NB4 (cell line): Measurements from ENCODE around the gene TMEM145.

Experiments
- MAX ChIP-seq: IDR thresholded peaks from 2 replicates; pipeline ENCODE4 v1.6.1; 2011; ENCODE audit warnings: low read depth, low read length
- MYC ChIP-seq: IDR thresholded peaks from 2 replicates; pipeline ENCODE4 v1.6.1; 2011; ENCODE audit warnings: low read depth, low read length
- POLR2A ChIP-seq: IDR thresholded peaks from 2 replicates; pipeline ENCODE4 v1.6.1; 2011; ENCODE audit warnings: mild to moderate bottlenecking; ENCODE audit not compliant: insufficient read length; ENCODE audit errors: extremely low read depth
- TF ChIP-seq, protein P1 (sequence below): IDR thresholded peaks from one replicate; pipeline ENCODE4 v1.5.1; 2012; ENCODE audit warnings: low read depth, low read length

- TF ChIP-seq MYC (no peak), POLR2A (no peak), MAX (no peak)
- TF ChIP-seq, protein P1, sequence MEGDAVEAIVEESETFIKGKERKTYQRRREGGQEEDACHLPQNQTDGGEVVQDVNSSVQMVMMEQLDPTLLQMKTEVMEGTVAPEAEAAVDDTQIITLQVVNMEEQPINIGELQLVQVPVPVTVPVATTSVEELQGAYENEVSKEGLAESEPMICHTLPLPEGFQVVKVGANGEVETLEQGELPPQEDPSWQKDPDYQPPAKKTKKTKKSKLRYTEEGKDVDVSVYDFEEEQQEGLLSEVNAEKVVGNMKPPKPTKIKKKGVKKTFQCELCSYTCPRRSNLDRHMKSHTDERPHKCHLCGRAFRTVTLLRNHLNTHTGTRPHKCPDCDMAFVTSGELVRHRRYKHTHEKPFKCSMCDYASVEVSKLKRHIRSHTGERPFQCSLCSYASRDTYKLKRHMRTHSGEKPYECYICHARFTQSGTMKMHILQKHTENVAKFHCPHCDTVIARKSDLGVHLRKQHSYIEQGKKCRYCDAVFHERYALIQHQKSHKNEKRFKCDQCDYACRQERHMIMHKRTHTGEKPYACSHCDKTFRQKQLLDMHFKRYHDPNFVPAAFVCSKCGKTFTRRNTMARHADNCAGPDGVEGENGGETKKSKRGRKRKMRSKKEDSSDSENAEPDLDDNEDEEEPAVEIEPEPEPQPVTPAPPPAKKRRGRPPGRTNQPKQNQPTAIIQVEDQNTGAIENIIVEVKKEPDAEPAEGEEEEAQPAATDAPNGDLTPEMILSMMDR = no peak
These were observed 32.2 kb downstream of the TMEM145 start for GRCh38 chr19:42345191-42345812.
